ENCODE data around the gene DKKL1. TPM values are rescaled to one million over a fixed set of nuclear protein-coding genes. Genes with fewer than 3 reads are reported as not detected.

The DKKL1 gene
- total RNA-seq, 1 experiment from 2014 or later = 2.4 TPM

DNA sequence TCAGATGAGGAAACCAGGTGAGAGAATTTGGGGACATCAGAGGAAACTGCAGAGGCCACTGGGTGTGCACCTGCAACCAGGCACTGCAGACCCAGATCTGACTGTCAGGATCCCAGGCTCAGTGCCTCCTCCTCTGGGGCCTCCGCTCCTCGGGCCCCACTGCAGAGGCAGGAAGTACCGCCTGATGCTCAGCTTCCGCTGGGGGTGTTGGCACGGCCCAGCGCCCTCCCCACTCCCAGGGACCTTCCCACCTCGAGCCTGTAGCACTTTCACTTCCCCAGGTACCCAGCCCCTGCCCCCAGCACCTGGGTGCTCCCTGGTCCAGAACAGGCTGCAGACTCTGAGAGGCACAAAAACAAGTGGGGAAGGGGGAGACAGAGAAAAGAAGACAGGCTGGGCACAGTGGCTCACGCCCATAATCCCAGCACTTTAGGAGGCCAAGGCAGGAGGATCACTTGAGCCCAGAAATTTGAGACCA, 29.8 kb upstream of the DKKL1 start:
- no peaks in the 10 kb centered on the region for H3K9me3 Mint-ChIP-seq
- H3K27ac Mint-ChIP-seq = no peak overlapping the region

DNA sequence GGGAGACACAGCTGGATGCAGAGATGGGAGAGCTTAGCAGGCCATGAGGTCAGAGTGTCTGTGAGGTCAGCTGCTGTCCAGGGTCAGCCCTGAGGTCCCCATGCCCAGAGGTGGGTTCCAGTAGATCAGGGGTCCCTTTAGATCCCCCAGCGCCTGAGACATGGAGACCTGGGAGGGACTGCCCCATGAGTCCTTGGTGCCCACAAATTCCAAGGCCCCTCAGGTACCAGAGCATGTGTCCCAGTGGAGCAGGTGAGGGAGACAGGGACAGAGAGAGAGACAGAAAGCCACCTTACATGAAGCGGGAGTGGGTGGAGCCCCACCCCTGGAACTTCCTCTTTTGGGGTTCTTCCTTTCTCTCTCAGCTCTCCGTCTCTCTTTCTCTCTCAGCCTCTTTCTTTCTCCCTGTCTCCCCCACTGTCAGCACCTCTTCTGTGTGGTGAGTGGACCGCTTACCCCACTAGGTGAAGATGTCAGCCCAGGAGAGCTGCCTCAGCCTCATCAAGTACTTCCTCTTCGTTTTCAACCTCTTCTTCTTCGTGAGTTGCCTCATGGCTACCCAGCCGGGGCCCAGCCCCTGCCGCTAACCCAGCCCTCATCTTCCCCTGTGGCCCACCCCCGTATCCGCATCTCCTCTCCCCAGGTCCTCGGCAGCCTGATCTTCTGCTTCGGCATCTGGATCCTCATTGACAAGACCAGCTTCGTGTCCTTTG, 28.4 kb upstream of the DKKL1 start, which contains the start of gene CD37:
Gene CD37 (plus strand): TSS at position 336 of the 713 bp plus-strand sequence. CDS start 135 bp downstream, at position 471.
- ChIA-PET POLR2A (no interaction called here), CTCF (interaction anchor here (1.0 to 1.3 kb wide), 2 partner anchors 34 to 110 kb away, joined by 3 read pairs; no protein-coding TSS in a partner anchor)
- H3K27me3 Mint-ChIP-seq (ENCODE audit: low read depth) = peaks cover 52% of the 10 kb centered on the region
- H3K4me3 Mint-ChIP-seq = no peak within 1 kb of the TSS
- no peak within 1 kb of the TSS for H3K27ac Mint-ChIP-seq
- H3K9me3 Mint-ChIP-seq = no peaks in the 10 kb centered on the region
- ATAC-seq (no peak), DNase-seq (ENCODE audit: low spot score) (no peak)
- H3K4me1 Mint-ChIP-seq = peaks cover 28% of the 10 kb centered on the region
- no peak for TF ChIP-seq GABPB1 (CRISPR knock-in tag; IDR thresholded peaks at IDR 0.05)
- no peak for TF ChIP-seq IRF2 (CRISPR knock-in tag; IDR thresholded peaks at IDR 0.05; ENCODE audit: borderline replicate concordance, low read depth)
- H3K36me3 Mint-ChIP-seq = peaks cover 3% of the 10 kb centered on the region

More for the DNA sequence above, 29.8 kb upstream of the DKKL1 start:
- H3K4me1 Mint-ChIP-seq = peaks cover 25% of the 10 kb centered on the region
- DNase-seq (ENCODE audit: low spot score) (no peak), ATAC-seq (no peak)
- no peak overlapping the region for H3K4me3 Mint-ChIP-seq
- POLR2A ChIA-PET = interaction anchor here (0.6 kb wide), 1 partner anchor 449 kb away, joined by 4 read pairs; no protein-coding TSS in a partner anchor
- TF ChIP-seq, protein P1, sequence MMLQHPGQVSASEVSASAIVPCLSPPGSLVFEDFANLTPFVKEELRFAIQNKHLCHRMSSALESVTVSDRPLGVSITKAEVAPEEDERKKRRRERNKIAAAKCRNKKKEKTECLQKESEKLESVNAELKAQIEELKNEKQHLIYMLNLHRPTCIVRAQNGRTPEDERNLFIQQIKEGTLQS (CRISPR knock-in tag; conservative IDR thresholded peaks at IDR 0.05) = no peak
- TF ChIP-seq, protein P2, sequence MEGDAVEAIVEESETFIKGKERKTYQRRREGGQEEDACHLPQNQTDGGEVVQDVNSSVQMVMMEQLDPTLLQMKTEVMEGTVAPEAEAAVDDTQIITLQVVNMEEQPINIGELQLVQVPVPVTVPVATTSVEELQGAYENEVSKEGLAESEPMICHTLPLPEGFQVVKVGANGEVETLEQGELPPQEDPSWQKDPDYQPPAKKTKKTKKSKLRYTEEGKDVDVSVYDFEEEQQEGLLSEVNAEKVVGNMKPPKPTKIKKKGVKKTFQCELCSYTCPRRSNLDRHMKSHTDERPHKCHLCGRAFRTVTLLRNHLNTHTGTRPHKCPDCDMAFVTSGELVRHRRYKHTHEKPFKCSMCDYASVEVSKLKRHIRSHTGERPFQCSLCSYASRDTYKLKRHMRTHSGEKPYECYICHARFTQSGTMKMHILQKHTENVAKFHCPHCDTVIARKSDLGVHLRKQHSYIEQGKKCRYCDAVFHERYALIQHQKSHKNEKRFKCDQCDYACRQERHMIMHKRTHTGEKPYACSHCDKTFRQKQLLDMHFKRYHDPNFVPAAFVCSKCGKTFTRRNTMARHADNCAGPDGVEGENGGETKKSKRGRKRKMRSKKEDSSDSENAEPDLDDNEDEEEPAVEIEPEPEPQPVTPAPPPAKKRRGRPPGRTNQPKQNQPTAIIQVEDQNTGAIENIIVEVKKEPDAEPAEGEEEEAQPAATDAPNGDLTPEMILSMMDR (IDR thresholded peaks at IDR 0.05) = no peak
- no peak for TF ChIP-seq PRRX2 (CRISPR knock-in tag; IDR thresholded peaks at IDR 0.05)
- TF ChIP-seq, protein P3, sequence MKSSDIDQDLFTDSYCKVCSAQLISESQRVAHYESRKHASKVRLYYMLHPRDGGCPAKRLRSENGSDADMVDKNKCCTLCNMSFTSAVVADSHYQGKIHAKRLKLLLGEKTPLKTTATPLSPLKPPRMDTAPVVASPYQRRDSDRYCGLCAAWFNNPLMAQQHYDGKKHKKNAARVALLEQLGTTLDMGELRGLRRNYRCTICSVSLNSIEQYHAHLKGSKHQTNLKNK (CRISPR knock-in tag; IDR thresholded peaks at IDR 0.05) = no peak
- TF ChIP-seq GABPB1 (CRISPR knock-in tag; IDR thresholded peaks at IDR 0.05) = no peak
- TF ChIP-seq, protein P4, sequence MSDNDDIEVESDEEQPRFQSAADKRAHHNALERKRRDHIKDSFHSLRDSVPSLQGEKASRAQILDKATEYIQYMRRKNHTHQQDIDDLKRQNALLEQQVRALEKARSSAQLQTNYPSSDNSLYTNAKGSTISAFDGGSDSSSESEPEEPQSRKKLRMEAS (CRISPR knock-in tag; IDR thresholded peaks at IDR 0.05) = no peak
- no peak for TF ChIP-seq TEAD4 (CRISPR knock-in tag; IDR thresholded peaks at IDR 0.05)
- peaks cover 52% of the 10 kb centered on the region for H3K27me3 Mint-ChIP-seq (ENCODE audit: low read depth)
- CTCF ChIA-PET = interaction anchor here (0.6 to 0.7 kb wide), 2 partner anchors 145 to 278 kb away, joined by 3 to 4 read pairs; no protein-coding TSS in a partner anchor
- peaks cover 5% of the 10 kb centered on the region for H3K36me3 Mint-ChIP-seq

DNA sequence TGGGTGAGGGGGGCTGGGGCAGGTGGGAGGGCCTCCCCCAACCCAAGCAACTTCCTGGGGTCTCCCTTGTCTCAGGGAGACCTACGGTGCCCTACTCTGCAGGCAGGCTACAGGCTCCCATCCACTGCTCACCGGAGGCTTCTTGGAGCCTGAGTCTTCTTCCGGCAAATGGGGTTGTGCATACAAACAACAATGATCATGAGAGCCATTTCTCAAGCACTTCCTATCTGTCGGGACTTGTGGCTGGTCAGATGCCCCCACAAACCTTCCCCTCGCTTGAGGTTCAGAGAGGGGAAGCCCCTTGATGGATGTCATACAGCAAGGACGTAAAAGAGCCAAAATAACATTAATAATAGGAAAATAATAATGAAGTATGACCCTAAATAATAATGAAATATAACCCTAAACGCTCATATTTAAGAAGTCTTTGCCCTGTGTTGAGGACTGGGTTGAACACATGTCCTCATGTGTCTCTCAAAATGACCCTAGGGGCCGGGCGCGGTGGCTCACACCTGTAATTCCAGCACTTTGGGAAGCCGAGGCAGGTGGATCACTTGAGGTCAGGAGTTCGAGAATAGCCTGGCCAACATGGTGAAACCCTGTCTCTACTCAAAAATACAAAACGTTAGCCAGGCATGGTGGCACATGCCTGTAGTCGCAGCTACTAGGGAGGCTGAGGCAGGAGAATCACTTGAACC, 27.7 kb upstream of the DKKL1 start:
- no peak overlapping the region for H3K27ac Mint-ChIP-seq

DNA sequence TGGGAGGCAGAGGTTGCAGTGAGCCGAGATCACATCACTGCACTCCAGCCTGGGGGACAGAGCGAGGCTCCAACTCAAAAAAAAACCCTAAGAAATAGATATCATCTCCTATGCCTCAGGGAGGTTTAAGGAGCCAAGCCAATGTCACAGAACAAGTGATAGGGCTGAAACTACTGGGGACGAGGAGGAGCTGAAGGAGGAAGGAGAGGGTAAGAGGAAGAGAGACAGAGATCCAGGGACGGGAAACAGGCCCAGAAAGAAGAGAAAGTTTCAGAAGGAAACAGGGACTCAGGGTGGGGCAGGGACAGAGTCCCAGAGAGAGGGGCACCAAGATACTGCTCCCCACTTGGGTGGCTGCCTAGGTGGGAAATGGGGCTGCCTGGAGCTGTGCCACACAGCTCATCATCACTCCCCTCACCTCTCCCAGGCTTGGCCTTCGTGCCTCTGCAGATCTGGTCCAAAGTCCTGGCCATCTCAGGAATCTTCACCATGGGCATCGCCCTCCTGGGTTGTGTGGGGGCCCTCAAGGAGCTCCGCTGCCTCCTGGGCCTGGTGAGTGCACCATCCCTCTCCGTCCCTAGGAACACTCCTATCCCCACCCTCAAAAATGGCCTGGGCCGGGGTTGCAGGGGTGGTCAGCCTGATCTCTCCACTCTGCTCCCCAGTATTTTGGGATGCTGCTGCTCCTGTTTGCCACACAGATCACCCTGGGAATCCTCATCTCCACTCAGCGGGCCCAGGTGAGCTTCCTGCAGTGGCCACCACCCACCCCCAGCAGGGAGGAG, 27.0 kb upstream of the DKKL1 start:
- H3K27ac Mint-ChIP-seq = no peak overlapping the region
- peaks cover 29% of the 10 kb centered on the region for H3K4me1 Mint-ChIP-seq
- no peak for DNase-seq (ENCODE audit: low spot score)
- H3K36me3 Mint-ChIP-seq = peaks cover 13% of the 10 kb centered on the region
- peaks cover 52% of the 10 kb centered on the region for H3K27me3 Mint-ChIP-seq (ENCODE audit: low read depth)
- no peaks in the 10 kb centered on the region for H3K9me3 Mint-ChIP-seq
- POLR2A ChIA-PET = no interaction called here
- no peak overlapping the region for H3K4me3 Mint-ChIP-seq
- no peak for ATAC-seq
- CTCF ChIA-PET = interaction anchor here (1.0 to 2.2 kb wide), 4 partner anchors 9 to 85 kb away, joined by 3 to 14 read pairs (median 4); no protein-coding TSS in a partner anchor
- TF ChIP-seq TEAD1 (CRISPR knock-in tag; IDR thresholded peaks at IDR 0.05) (no peak), SMAD3 (CRISPR knock-in tag; IDR thresholded peaks at IDR 0.05; ENCODE audit: borderline replicate concordance) (no peak)
- TF ChIP-seq, protein P5, sequence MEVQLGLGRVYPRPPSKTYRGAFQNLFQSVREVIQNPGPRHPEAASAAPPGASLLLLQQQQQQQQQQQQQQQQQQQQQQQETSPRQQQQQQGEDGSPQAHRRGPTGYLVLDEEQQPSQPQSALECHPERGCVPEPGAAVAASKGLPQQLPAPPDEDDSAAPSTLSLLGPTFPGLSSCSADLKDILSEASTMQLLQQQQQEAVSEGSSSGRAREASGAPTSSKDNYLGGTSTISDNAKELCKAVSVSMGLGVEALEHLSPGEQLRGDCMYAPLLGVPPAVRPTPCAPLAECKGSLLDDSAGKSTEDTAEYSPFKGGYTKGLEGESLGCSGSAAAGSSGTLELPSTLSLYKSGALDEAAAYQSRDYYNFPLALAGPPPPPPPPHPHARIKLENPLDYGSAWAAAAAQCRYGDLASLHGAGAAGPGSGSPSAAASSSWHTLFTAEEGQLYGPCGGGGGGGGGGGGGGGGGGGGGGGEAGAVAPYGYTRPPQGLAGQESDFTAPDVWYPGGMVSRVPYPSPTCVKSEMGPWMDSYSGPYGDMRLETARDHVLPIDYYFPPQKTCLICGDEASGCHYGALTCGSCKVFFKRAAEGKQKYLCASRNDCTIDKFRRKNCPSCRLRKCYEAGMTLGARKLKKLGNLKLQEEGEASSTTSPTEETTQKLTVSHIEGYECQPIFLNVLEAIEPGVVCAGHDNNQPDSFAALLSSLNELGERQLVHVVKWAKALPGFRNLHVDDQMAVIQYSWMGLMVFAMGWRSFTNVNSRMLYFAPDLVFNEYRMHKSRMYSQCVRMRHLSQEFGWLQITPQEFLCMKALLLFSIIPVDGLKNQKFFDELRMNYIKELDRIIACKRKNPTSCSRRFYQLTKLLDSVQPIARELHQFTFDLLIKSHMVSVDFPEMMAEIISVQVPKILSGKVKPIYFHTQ (CRISPR knock-in tag; IDR thresholded peaks at IDR 0.05) = no peak
- TF ChIP-seq, protein P6, sequence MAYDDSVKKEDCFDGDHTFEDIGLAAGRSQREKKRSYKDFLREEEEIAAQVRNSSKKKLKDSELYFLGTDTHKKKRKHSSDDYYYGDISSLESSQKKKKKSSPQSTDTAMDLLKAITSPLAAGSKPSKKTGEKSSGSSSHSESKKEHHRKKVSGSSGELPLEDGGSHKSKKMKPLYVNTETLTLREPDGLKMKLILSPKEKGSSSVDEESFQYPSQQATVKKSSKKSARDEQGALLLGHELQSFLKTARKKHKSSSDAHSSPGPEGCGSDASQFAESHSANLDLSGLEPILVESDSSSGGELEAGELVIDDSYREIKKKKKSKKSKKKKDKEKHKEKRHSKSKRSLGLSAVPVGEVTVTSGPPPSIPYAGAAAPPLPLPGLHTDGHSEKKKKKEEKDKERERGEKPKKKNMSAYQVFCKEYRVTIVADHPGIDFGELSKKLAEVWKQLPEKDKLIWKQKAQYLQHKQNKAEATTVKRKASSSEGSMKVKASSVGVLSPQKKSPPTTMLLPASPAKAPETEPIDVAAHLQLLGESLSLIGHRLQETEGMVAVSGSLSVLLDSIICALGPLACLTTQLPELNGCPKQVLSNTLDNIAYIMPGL (CRISPR knock-in tag; IDR thresholded peaks at IDR 0.05) = no peak

More for the DNA sequence above, 27.7 kb upstream of the DKKL1 start:
- ChIA-PET POLR2A (no interaction called here), CTCF (interaction anchor here (1.3 kb wide), 1 partner anchor 110 kb away, joined by 3 read pairs; no protein-coding TSS in a partner anchor)
- H3K4me3 Mint-ChIP-seq = no peak overlapping the region
- TF ChIP-seq, protein P7, sequence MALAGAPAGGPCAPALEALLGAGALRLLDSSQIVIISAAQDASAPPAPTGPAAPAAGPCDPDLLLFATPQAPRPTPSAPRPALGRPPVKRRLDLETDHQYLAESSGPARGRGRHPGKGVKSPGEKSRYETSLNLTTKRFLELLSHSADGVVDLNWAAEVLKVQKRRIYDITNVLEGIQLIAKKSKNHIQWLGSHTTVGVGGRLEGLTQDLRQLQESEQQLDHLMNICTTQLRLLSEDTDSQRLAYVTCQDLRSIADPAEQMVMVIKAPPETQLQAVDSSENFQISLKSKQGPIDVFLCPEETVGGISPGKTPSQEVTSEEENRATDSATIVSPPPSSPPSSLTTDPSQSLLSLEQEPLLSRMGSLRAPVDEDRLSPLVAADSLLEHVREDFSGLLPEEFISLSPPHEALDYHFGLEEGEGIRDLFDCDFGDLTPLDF (CRISPR knock-in tag; IDR thresholded peaks at IDR 0.05) = no peak
- H3K27me3 Mint-ChIP-seq (ENCODE audit: low read depth) = peaks cover 52% of the 10 kb centered on the region
- peaks cover 7% of the 10 kb centered on the region for H3K36me3 Mint-ChIP-seq
- no peaks in the 10 kb centered on the region for H3K9me3 Mint-ChIP-seq
- ATAC-seq (no peak), DNase-seq (ENCODE audit: low spot score) (peak; percentile 1)
- H3K4me1 Mint-ChIP-seq = peaks cover 32% of the 10 kb centered on the region
